HG02870 (cell line): ENCODE results near the gene ADAMTS2.

Experiments used
- ATAC-seq: cut with Tn5 transposase; IDR thresholded peaks from one replicate; pipeline ENCODE4 v1.9.1; 2021; ENCODE audit warnings: mild to moderate bottlenecking, moderate library complexity; ENCODE audit not compliant: unreplicated experiment

Gene ADAMTS2

DNA sequence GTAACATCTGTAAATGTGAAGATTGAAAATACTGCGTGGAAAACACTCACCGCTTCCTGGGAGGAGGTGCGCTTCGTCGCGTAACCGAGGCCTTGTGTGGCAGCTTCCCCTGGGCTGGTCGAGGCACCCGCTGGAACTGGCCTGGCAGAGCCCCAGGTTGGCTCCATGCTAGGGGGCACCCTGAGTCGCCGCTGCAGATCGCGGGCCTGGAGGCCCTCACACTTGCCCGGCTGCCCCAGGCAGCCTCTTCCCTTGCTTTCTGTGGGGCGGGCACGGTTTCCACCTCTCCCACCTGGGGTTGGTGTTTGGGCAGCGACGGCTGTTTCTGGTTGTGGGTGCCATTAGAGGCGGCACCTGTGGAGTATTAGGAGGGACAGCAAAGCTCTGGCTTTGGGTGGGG lies 284.2 kb downstream of the ADAMTS2 start:
- no peak for ATAC-seq
